Fibroblast of gingiva (primary cell): ENCODE data around the gene AGXT2.
"Not testable (repeated sequence)": the region's sequence is repeated elsewhere in the genome, so short reads cannot be mapped to it uniquely, and the experiment has no call there.

ENCODE experiments used
- DNase-seq: peaks from one replicate; pipeline ENCODE4 v3.0.0-alpha.2; 2011; ENCODE audit warnings: low read depth

The AGXT2 gene

GRCh38 chr5:35050541-35051126 is 2.9 kb upstream of the AGXT2 start:
- no peak for DNase-seq

- DNase-seq = no peak
Observed at GRCh38 chr5:35048910-35049309, 1.2 kb upstream of the AGXT2 start.

- peak; percentile 90 for DNase-seq
Observed at GRCh38 chr5:35046774-35047173, 975 bp downstream of the AGXT2 start.

- no peak for DNase-seq
Observed at GRCh38 chr5:35045280-35045679, 2.5 kb downstream of the AGXT2 start.

GRCh38 chr5:35044649-35045048 is 3.1 kb downstream of the AGXT2 start:
- no peak for DNase-seq

- no peak for DNase-seq
Observed at GRCh38 chr5:35042781-35043180, 5.0 kb downstream of the AGXT2 start.

- DNase-seq = no peak
Observed at GRCh38 chr5:35041261-35041660, 6.5 kb downstream of the AGXT2 start.

GRCh38 chr5:35038891-35039290 is 8.9 kb downstream of the AGXT2 start:
- no peak for DNase-seq

GRCh38 chr5:35036536-35036935 is 11.2 kb downstream of the AGXT2 start:
- DNase-seq = no peak

- not testable (repeated sequence) for DNase-seq
Observed at GRCh38 chr5:35035929-35036328, 11.8 kb downstream of the AGXT2 start.

GRCh38 chr5:35035271-35035670 is 12.5 kb downstream of the AGXT2 start:
- DNase-seq = no peak

- no peak for DNase-seq
Observed at GRCh38 chr5:35032356-35032755, 15.4 kb downstream of the AGXT2 start.

- DNase-seq = no peak
Observed at GRCh38 chr5:35031276-35031675, 16.5 kb downstream of the AGXT2 start.

- no peak for DNase-seq
Observed at GRCh38 chr5:35030426-35031100, 17.2 kb downstream of the AGXT2 start.

GRCh38 chr5:35029333-35029732 is 18.4 kb downstream of the AGXT2 start:
- DNase-seq = peak; percentile 39

GRCh38 chr5:35026941-35027340 is 20.8 kb downstream of the AGXT2 start:
- no peak for DNase-seq

- DNase-seq = peak; percentile 30
Observed at GRCh38 chr5:35026280-35026840, 21.4 kb downstream of the AGXT2 start.

- DNase-seq = no peak
Observed at GRCh38 chr5:35024911-35025510, 22.7 kb downstream of the AGXT2 start.

- DNase-seq = no peak
Observed at GRCh38 chr5:35023391-35024178, 24.2 kb downstream of the AGXT2 start.

- DNase-seq = no peak
Observed at GRCh38 chr5:35016174-35017051, 31.3 kb downstream of the AGXT2 start.

- no peak for DNase-seq
Observed at GRCh38 chr5:35015063-35015462, 32.7 kb downstream of the AGXT2 start.
